Measurements from ENCODE around the gene TNRC6A.

The TNRC6A gene

DNA sequence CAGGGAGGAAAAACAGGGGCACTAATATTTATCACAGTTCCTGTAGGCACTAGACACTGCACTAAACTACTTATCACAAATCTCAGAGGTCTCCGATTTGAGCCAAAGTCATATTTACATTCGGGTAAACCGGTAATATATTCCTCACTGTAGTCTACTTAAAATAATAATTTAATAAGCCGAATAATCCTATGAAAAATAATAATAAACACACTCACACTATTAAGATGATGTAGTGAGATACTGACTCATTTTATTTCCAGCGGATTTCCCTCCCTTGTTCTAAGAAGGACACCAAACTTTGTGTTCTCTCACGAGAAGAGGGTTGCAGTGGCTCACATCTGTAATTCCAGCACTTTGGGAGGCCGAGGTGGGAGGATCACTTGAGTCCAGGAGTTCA lies 36.6 kb upstream of the TNRC6A start:
- Histone ChIP-seq H4K12ac (ENCODE audit: low read depth, low read length) (no peak overlapping the region), H2AFZ (ENCODE audit: insufficient read depth, low read length, poor library complexity) (no peak overlapping the region), H3K79me1 (ENCODE audit: low read length) (peaks cover 3% of the 10 kb centered on the region), H2AK5ac (ENCODE audit: low read length) (no peak overlapping the region), H3K9ac (ENCODE audit: low read length) (no peak overlapping the region), H2BK5ac (ENCODE audit: low read depth, low read length, poor library complexity) (no peak overlapping the region), H3K18ac (ENCODE audit: low read length) (no peak overlapping the region), H3K9me3 (ENCODE audit: insufficient read depth, low read depth, low read length) (peaks cover 2% of the 10 kb centered on the region), H3K27ac (ENCODE audit: low read depth, low read length) (no peak overlapping the region), H2BK120ac (ENCODE audit: insufficient read depth, low read length, poor library complexity) (no peak overlapping the region), H3K4me1 (ENCODE audit: control insufficient read depth in 1 of 2, insufficient read depth in 2 of 2, low read length in 2 of 2) (no peaks in the 10 kb centered on the region), H3K36me3 (ENCODE audit: control insufficient read depth in 1 of 2, insufficient read depth in 2 of 2, low read length in 2 of 2) (no peaks in the 10 kb centered on the region), H3K4ac (ENCODE audit: low read depth, low read length) (no peak overlapping the region), H4K8ac (ENCODE audit: low read depth, low read length) (no peak overlapping the region), H3K23ac (ENCODE audit: low read length) (no peak overlapping the region), H3K79me2 (ENCODE audit: control insufficient read depth, insufficient read depth, low read length, poor library complexity) (no peaks in the 10 kb centered on the region), H3K14ac (ENCODE audit: low read length) (no peak overlapping the region), H3K4me2 (ENCODE audit: low read length) (no peak overlapping the region), H4K91ac (ENCODE audit: low read depth, low read length) (no peak overlapping the region), H3K4me3 (ENCODE audit: low read depth, low read length) (no peak overlapping the region), H2BK12ac (ENCODE audit: low read length) (no peak overlapping the region), H3K27me3 (ENCODE audit: insufficient read depth, low read length) (no peaks in the 10 kb centered on the region)
- WGBS (ENCODE audit: extremely low coverage, insufficient coverage, insufficient read length) = no CpG with 5 or more reads among the region's 7 CpGs
- DNase-seq = no peak

DNA sequence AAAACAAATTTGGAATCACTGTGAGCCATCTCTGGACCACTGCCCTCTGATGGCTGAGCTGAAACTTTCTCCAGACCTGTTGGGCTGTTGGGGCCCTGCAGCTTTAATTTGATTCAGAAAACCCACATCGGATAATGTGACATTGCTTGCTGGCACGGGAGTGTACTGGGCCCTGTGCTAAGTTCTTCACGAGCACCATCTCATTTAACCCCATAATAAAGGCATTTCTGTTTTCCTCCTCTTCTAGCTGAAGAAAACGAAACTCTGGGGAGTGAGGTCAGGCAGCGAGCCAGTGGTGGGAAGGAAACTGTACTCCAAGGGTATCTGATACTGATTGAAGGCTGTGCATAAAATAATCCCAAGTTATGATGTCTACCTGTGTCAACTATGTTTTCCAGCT lies 34.5 kb upstream of the TNRC6A start:
- Histone ChIP-seq H2BK12ac (ENCODE audit: low read length) (no peak overlapping the region), H3K27ac (ENCODE audit: low read depth, low read length) (no peak overlapping the region), H4K8ac (ENCODE audit: low read depth, low read length) (no peak overlapping the region), H2AK5ac (ENCODE audit: low read length) (no peak overlapping the region), H3K9ac (ENCODE audit: low read length) (no peak overlapping the region), H3K4me2 (ENCODE audit: low read length) (no peak overlapping the region), H3K79me1 (ENCODE audit: low read length) (no peaks in the 10 kb centered on the region), H3K4ac (ENCODE audit: low read depth, low read length) (no peak overlapping the region), H3K14ac (ENCODE audit: low read length) (no peak overlapping the region), H4K12ac (ENCODE audit: low read depth, low read length) (no peak overlapping the region), H3K4me1 (ENCODE audit: control insufficient read depth in 1 of 2, insufficient read depth in 2 of 2, low read length in 2 of 2) (no peaks in the 10 kb centered on the region), H2AFZ (ENCODE audit: insufficient read depth, low read length, poor library complexity) (no peak overlapping the region), H4K91ac (ENCODE audit: low read depth, low read length) (no peak overlapping the region), H3K9me3 (ENCODE audit: insufficient read depth, low read depth, low read length) (peaks cover 2% of the 10 kb centered on the region), H3K4me3 (ENCODE audit: low read depth, low read length) (no peak overlapping the region), H2BK120ac (ENCODE audit: insufficient read depth, low read length, poor library complexity) (no peak overlapping the region), H3K36me3 (ENCODE audit: control insufficient read depth in 1 of 2, insufficient read depth in 2 of 2, low read length in 2 of 2) (no peaks in the 10 kb centered on the region), H3K27me3 (ENCODE audit: insufficient read depth, low read length) (no peaks in the 10 kb centered on the region), H3K18ac (ENCODE audit: low read length) (no peak overlapping the region), H2BK5ac (ENCODE audit: low read depth, low read length, poor library complexity) (no peak overlapping the region), H3K23ac (ENCODE audit: low read length) (no peak overlapping the region), H3K79me2 (ENCODE audit: control insufficient read depth, insufficient read depth, low read length, poor library complexity) (no peaks in the 10 kb centered on the region)
- DNase-seq = no peak
- no CpG with 5 or more reads among the region's 5 CpGs for WGBS (ENCODE audit: extremely low coverage, insufficient coverage, insufficient read length)

DNA sequence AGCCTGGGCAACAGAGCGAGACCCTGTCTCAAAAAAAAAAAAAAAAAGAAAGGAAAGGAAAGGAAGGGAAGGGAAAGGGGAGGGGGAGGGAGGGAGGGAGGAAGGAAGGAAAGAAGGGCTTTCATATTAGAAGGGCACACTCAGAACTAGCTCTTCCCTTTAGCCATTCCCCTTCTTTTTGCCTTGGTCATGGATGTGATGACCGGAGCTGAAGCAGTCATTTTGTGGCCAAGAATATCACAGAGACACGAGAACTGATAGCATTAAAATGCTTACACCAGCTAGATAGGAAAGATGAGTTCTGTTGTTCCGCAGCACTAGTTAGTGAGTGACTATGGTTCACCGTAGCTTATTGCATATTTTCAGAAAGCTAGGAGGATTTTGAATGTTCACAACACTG lies 32.8 kb upstream of the TNRC6A start:
- no peak overlapping the region for H3K4ac ChIP-seq (ENCODE audit: low read depth, low read length)
- no peak overlapping the region for H2AK5ac ChIP-seq (ENCODE audit: low read length)
- no peak overlapping the region for H2BK12ac ChIP-seq (ENCODE audit: low read length)
- H3K9me3 ChIP-seq (ENCODE audit: insufficient read depth, low read depth, low read length) = peaks cover 2% of the 10 kb centered on the region
- H2BK120ac ChIP-seq (ENCODE audit: insufficient read depth, low read length, poor library complexity) = no peak overlapping the region
- no peak overlapping the region for H2AFZ ChIP-seq (ENCODE audit: insufficient read depth, low read length, poor library complexity)
- no peak overlapping the region for H2BK5ac ChIP-seq (ENCODE audit: low read depth, low read length, poor library complexity)
- H3K14ac ChIP-seq (ENCODE audit: low read length) = no peak overlapping the region
- no peak overlapping the region for H3K18ac ChIP-seq (ENCODE audit: low read length)
- H3K4me1 ChIP-seq (ENCODE audit: control insufficient read depth in 1 of 2, insufficient read depth in 2 of 2, low read length in 2 of 2) = peaks cover 5 to 10% of the 10 kb centered on the region in 2 experiments
- H3K36me3 ChIP-seq (ENCODE audit: control insufficient read depth in 1 of 2, insufficient read depth in 2 of 2, low read length in 2 of 2) = no peaks in the 10 kb centered on the region
- no peaks in the 10 kb centered on the region for H3K27me3 ChIP-seq (ENCODE audit: insufficient read depth, low read length)
- peaks cover 4% of the 10 kb centered on the region for H3K79me1 ChIP-seq (ENCODE audit: low read length)
- H3K27ac ChIP-seq (ENCODE audit: low read depth, low read length) = no peak overlapping the region
- no peak overlapping the region for H4K91ac ChIP-seq (ENCODE audit: low read depth, low read length)
- no peak overlapping the region for H4K12ac ChIP-seq (ENCODE audit: low read depth, low read length)
- no peak overlapping the region for H3K9ac ChIP-seq (ENCODE audit: low read length)
- whole genome bisulfite sequencing (ENCODE audit: extremely low coverage, insufficient coverage, insufficient read length) = no CpG with 5 or more reads among the region's 5 CpGs
- H3K4me2 ChIP-seq (ENCODE audit: low read length) = no peak overlapping the region
- H4K8ac ChIP-seq (ENCODE audit: low read depth, low read length) = no peak overlapping the region
- no peaks in the 10 kb centered on the region for H3K79me2 ChIP-seq (ENCODE audit: control insufficient read depth, insufficient read depth, low read length, poor library complexity)
- DNase-seq = no peak
- H3K23ac ChIP-seq (ENCODE audit: low read length) = no peak overlapping the region
- no peak overlapping the region for H3K4me3 ChIP-seq (ENCODE audit: low read depth, low read length)

DNA sequence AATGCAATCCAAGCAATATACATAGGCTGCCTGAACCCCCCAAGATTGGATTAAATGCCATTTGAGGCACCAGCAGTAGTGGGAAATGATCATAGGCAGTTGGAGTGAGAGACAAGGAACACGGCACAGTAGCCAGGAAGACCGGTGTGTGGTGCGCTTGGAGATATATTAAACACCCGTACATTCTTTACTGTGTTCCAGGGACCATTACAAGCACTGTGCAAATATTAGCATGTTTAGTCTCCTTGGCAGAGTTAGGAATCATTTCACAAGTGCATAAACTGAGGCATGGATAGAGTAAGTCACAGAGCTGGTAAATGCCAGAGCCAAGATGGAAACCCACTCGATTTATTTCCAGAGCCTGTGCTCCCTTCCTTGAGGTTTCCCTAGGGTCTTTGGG lies 31.1 kb upstream of the TNRC6A start:
- H4K91ac ChIP-seq (ENCODE audit: low read depth, low read length) = no peak overlapping the region
- H2BK12ac ChIP-seq (ENCODE audit: low read length) = no peak overlapping the region
- H2BK5ac ChIP-seq (ENCODE audit: low read depth, low read length, poor library complexity) = no peak overlapping the region
- H3K4me3 ChIP-seq (ENCODE audit: low read depth, low read length) = no peak overlapping the region
- no peak overlapping the region for H3K23ac ChIP-seq (ENCODE audit: low read length)
- no peak overlapping the region for H3K27ac ChIP-seq (ENCODE audit: low read depth, low read length)
- no peak overlapping the region for H3K9ac ChIP-seq (ENCODE audit: low read length)
- no peak overlapping the region for H4K8ac ChIP-seq (ENCODE audit: low read depth, low read length)
- no peaks in the 10 kb centered on the region for H3K27me3 ChIP-seq (ENCODE audit: insufficient read depth, low read length)
- no peak overlapping the region for H2BK120ac ChIP-seq (ENCODE audit: insufficient read depth, low read length, poor library complexity)
- no peak overlapping the region for H3K18ac ChIP-seq (ENCODE audit: low read length)
- H3K4me2 ChIP-seq (ENCODE audit: low read length) = no peak overlapping the region
- H2AFZ ChIP-seq (ENCODE audit: insufficient read depth, low read length, poor library complexity) = no peak overlapping the region
- H3K9me3 ChIP-seq (ENCODE audit: insufficient read depth, low read depth, low read length) = peaks cover 2% of the 10 kb centered on the region
- no peak overlapping the region for H2AK5ac ChIP-seq (ENCODE audit: low read length)
- H3K4ac ChIP-seq (ENCODE audit: low read depth, low read length) = no peak overlapping the region
- H3K36me3 ChIP-seq (ENCODE audit: control insufficient read depth in 1 of 2, insufficient read depth in 2 of 2, low read length in 2 of 2) = no peaks in the 10 kb centered on the region
- H3K79me1 ChIP-seq (ENCODE audit: low read length) = peaks cover 4% of the 10 kb centered on the region
- no peak for DNase-seq
- no CpG with 5 or more reads among the region's 5 CpGs for WGBS (ENCODE audit: extremely low coverage, insufficient coverage, insufficient read length)
- no peaks in the 10 kb centered on the region for H3K79me2 ChIP-seq (ENCODE audit: control insufficient read depth, insufficient read depth, low read length, poor library complexity)
- peaks cover 5 to 10% of the 10 kb centered on the region in 2 experiments for H3K4me1 ChIP-seq (ENCODE audit: control insufficient read depth in 1 of 2, insufficient read depth in 2 of 2, low read length in 2 of 2)
- H4K12ac ChIP-seq (ENCODE audit: low read depth, low read length) = no peak overlapping the region
- no peak overlapping the region for H3K14ac ChIP-seq (ENCODE audit: low read length)

Measured in trophoblast cell (in vitro differentiated cells and primary cell).